Activated CD8-positive, alpha-beta memory T cell treated with anti-CD3 and anti-CD28 coated beads for 24 hours (primary cell): Measurements from ENCODE around the gene LRRC47.

Experiments used
- DNase-seq: peaks from one replicate; pipeline ENCODE4 v3.0.0-alpha.2; 2020

The LRRC47 gene

GRCh38 chr1:3746389-3746829 is 49.9 kb downstream of the LRRC47 start:
- DNase-seq, result peak; percentile 66

- no peak for DNase-seq
Observed at GRCh38 chr1:3745590-3746381, 50.5 kb downstream of the LRRC47 start.

GRCh38 chr1:3745071-3745470 is 51.2 kb downstream of the LRRC47 start:
- DNase-seq, result no peak

- DNase-seq, result no peak
Observed at GRCh38 chr1:3744646-3745045, 51.7 kb downstream of the LRRC47 start.

GRCh38 chr1:3743826-3744225 is 52.5 kb downstream of the LRRC47 start:
- no peak for DNase-seq

- no peak for DNase-seq
Observed at GRCh38 chr1:3743421-3743820, 52.9 kb downstream of the LRRC47 start.

GRCh38 chr1:3742439-3743298 is 53.6 kb downstream of the LRRC47 start:
- DNase-seq, result no peak

GRCh38 chr1:3741566-3742438 is 54.5 kb downstream of the LRRC47 start:
- no peak for DNase-seq

- no peak for DNase-seq
Observed at GRCh38 chr1:3740752-3741151, 55.5 kb downstream of the LRRC47 start.

- no peak for DNase-seq
Observed at GRCh38 chr1:3740042-3740441, 56.3 kb downstream of the LRRC47 start.

- DNase-seq, result no peak
Observed at GRCh38 chr1:3738943-3739342, 57.4 kb downstream of the LRRC47 start.

- no peak for DNase-seq
Observed at GRCh38 chr1:3736708-3737107, 59.6 kb downstream of the LRRC47 start.

GRCh38 chr1:3736131-3736561 is 60.2 kb downstream of the LRRC47 start:
- no peak for DNase-seq

GRCh38 chr1:3735688-3736087 is 60.6 kb downstream of the LRRC47 start:
- no peak for DNase-seq

- DNase-seq, result no peak
Observed at GRCh38 chr1:3735027-3735681, 61.1 kb downstream of the LRRC47 start.

GRCh38 chr1:3734602-3735001 is 61.7 kb downstream of the LRRC47 start:
- no peak for DNase-seq

GRCh38 chr1:3733883-3734589 is 62.3 kb downstream of the LRRC47 start:
- DNase-seq, result no peak

GRCh38 chr1:3733094-3733882 is 63.0 kb downstream of the LRRC47 start:
- DNase-seq, result no peak

- DNase-seq, result no peak
Observed at GRCh38 chr1:3732434-3733093, 63.7 kb downstream of the LRRC47 start.
